GM12878 (cell line): ENCODE data around the gene CDK13. TPM values are rescaled to one million over a fixed set of nuclear protein-coding genes. Genes with fewer than 3 reads are reported as not detected.
"Not testable (repeated sequence)": the region's sequence is repeated elsewhere in the genome, so short reads cannot be mapped to it uniquely, and the experiment has no call there.

Experiments
- ATAC-seq: fragments of 200-7000 bp; cut with Tn5 transposase; 3 replicates; pipeline ENCODE4 v1.9.1; 2020; ENCODE audit warnings: mild to moderate bottlenecking, moderate library complexity
- BruUV-seq: library from RNA; stranded (reverse); fragments of 400-500 nt; replicated peaks from 2 replicates; lab custom pipeline; 2021; lab: Mats Ljungman, UMichigan
- CTCF ChIA-PET: fragments of 300-600 bp; sonication (Branson Sonifier 250); formaldehyde crosslinking; extraction: SDS; loops from one replicate; lab custom pipeline; 2021; ENCODE audit warnings: inconsistent platforms; lab: Yijun Ruan, JAX
- POLR2A ChIA-PET: fragments of 350-600 bp; formaldehyde crosslinking; extraction: SDS; loops from one replicate; lab custom pipeline; 2021; ENCODE audit warnings: inconsistent platforms; lab: Charles Lee
- RAD21 ChIA-PET: fragments of 300-600 bp; sonication (Branson Sonifier 250); formaldehyde crosslinking; loops from one replicate; lab custom pipeline; 2023; ENCODE audit warnings: antibody characterized with exemption; ENCODE audit not compliant: unreplicated experiment; lab: Charles Lee
- SMC1A ChIA-PET: fragments of 300-600 bp; sonication (Branson Sonifier 250); formaldehyde crosslinking; loops from one replicate; lab custom pipeline; 2023; ENCODE audit not compliant: unreplicated experiment, uncharacterized antibody; lab: Charles Lee
- DNase-seq: peaks from one replicate; pipeline ENCODE4 v3.0.0-alpha.2; 2011; ENCODE audit warnings: low read depth, low spot score
- FAIRE-seq: peaks from 3 replicates; lab custom pipeline; 2011; peaks lifted over from hg19 to GRCh38; lab: Jason Lieb, UNC
- H2AFZ ChIP-seq: 2 replicates; pipeline ENCODE4 v1.6.0; 2011; ENCODE audit warnings: low read depth, low read length, control low read depth; ENCODE audit not compliant: control insufficient read depth
- H3K27ac ChIP-seq: 2 replicates; pipeline ENCODE4 v1.5.1; 2011; ENCODE audit warnings: control low read depth; ENCODE audit not compliant: control insufficient read depth, insufficient read depth
- H3K27me3 ChIP-seq, 2 experiments: replicated peaks in 1 of 2; 2 replicates each; pipeline versions ENCODE4 v1.6.0 to v1.6.1; 2011; ENCODE audit warnings: low read length in 1 of 2; ENCODE audit not compliant: control insufficient read depth in 2 of 2, insufficient read depth in 2 of 2
- H3K36me3 ChIP-seq, 2 experiments: 2 replicates each; pipeline ENCODE4 v1.5.1; 2011; ENCODE audit warnings: low read length in 1 of 2; ENCODE audit not compliant: control insufficient read depth in 2 of 2, insufficient read depth in 2 of 2
- H3K4me1 ChIP-seq: 2 replicates; pipeline ENCODE4 v1.6.1; 2011; ENCODE audit warnings: mild to moderate bottlenecking, low read length, moderate library complexity, mixed read lengths; ENCODE audit not compliant: control insufficient read depth, insufficient read depth
- H3K4me2 ChIP-seq: 2 replicates; pipeline ENCODE4 v1.6.0; 2011; ENCODE audit warnings: control low read depth; ENCODE audit not compliant: control insufficient read depth, insufficient read depth
- H3K4me3 ChIP-seq: fragments of 200-600 bp; sonication (generic); 2 replicates; pipeline ENCODE4 v1.5.1; 2016
- H3K79me2 ChIP-seq: 2 replicates; pipeline ENCODE4 v1.6.0; 2011; ENCODE audit warnings: low read length; ENCODE audit not compliant: control insufficient read depth, insufficient read depth
- H3K9ac ChIP-seq: 2 replicates; pipeline ENCODE4 v1.8.0; 2011; ENCODE audit warnings: low read length, control low read depth, mixed read lengths; ENCODE audit not compliant: control insufficient read depth, insufficient read depth
- H3K9me3 ChIP-seq: replicated peaks from 3 replicates; pipeline ENCODE4 v1.5.1; 2011; ENCODE audit warnings: mild to moderate bottlenecking, low read length; ENCODE audit not compliant: control insufficient read depth, insufficient read depth
- H4K20me1 ChIP-seq: 2 replicates; pipeline ENCODE4 v1.6.0; 2011; ENCODE audit not compliant: control insufficient read depth, insufficient read depth
- CREB1 ChIP-seq: IDR thresholded peaks from 2 replicates; pipeline ENCODE4 v1.6.1; 2012; ENCODE audit warnings: low read depth, mild to moderate bottlenecking, inconsistent platforms
- CREM ChIP-seq: IDR thresholded peaks from 2 replicates; pipeline ENCODE4 v1.6.1; 2014; ENCODE audit warnings: antibody characterized with exemption, low read depth
- E2F8 ChIP-seq: fragments of 450-650 bp; IDR thresholded peaks from 2 replicates; pipeline ENCODE4 v1.6.1; 2018; ENCODE audit warnings: mild to moderate bottlenecking, low read depth, moderate library complexity; ENCODE audit not compliant: partially characterized antibody
- EGR1 ChIP-seq, 2 experiments: IDR thresholded peaks; 1 replicate in 1 of 2; 2 replicates in 1 of 2; pipeline ENCODE4 v1.6.1; 2011 to 2012; ENCODE audit warnings: low read depth in 2 of 2, low read length in 2 of 2, borderline replicate concordance in 1 of 2, mild to moderate bottlenecking in 1 of 2, moderate library complexity in 1 of 2
- ESRRA ChIP-seq: IDR thresholded peaks from 2 replicates; pipeline ENCODE4 v1.6.1; 2012; ENCODE audit warnings: mild to moderate bottlenecking, low read length, improper control_type of control experiment
- FOS ChIP-seq: IDR thresholded peaks from 3 replicates; pipeline ENCODE4 v1.6.1; 2011; ENCODE audit warnings: borderline replicate concordance; ENCODE audit not compliant: insufficient read length; ENCODE audit errors: extremely low read depth
- HDAC6 ChIP-seq: fragments of 200-600 bp; sonication (generic); IDR thresholded peaks from one replicate; pipeline ENCODE4 v1.8.0; 2017; ENCODE audit warnings: antibody characterized with exemption; ENCODE audit not compliant: unreplicated experiment
- JUNB ChIP-seq: IDR thresholded peaks from 2 replicates; pipeline ENCODE4 v1.6.1; 2016; ENCODE audit warnings: antibody characterized with exemption, mild to moderate bottlenecking
- KAT2A ChIP-seq: conservative IDR thresholded peaks from 2 replicates; pipeline ENCODE4 v1.6.1; 2011; ENCODE audit warnings: low read depth, low read length; ENCODE audit not compliant: control insufficient read depth
- MAX ChIP-seq: IDR thresholded peaks from 2 replicates; pipeline ENCODE4 v1.6.1; 2012; ENCODE audit warnings: low read depth, low read length, improper control_type of control experiment
- MEF2B ChIP-seq: fragments of 450-650 bp; IDR thresholded peaks from 2 replicates; pipeline ENCODE4 v1.6.1; 2018; ENCODE audit warnings: mild to moderate bottlenecking, moderate library complexity; ENCODE audit not compliant: partially characterized antibody, poor library complexity, severe bottlenecking
- MYB ChIP-seq: fragments of 150-350 bp; IDR thresholded peaks from 2 replicates; pipeline ENCODE4 v1.6.1; 2014; ENCODE audit warnings: mild to moderate bottlenecking, low read depth, low read length, borderline replicate concordance
- PAX8 ChIP-seq: fragments of 450-650 bp; IDR thresholded peaks from 2 replicates; pipeline ENCODE4 v1.6.1; 2017; ENCODE audit warnings: mild to moderate bottlenecking, moderate library complexity
- RCOR1 ChIP-seq: conservative IDR thresholded peaks from 2 replicates; pipeline ENCODE4 v1.6.1; 2012; ENCODE audit warnings: low read depth, low read length, improper control_type of control experiment
- SIN3A ChIP-seq: IDR thresholded peaks from 2 replicates; pipeline ENCODE4 v1.6.1; 2012; ENCODE audit warnings: low read depth, low read length, improper control_type of control experiment
- SP1 ChIP-seq: IDR thresholded peaks from one replicate; pipeline ENCODE4 v1.6.1; 2011; ENCODE audit warnings: low read depth, low read length
- WGBS: methylation state at CpG from one replicate; pipeline ENCODE4 v1.1.6; 2016; ENCODE audit warnings: low lambda C conversion rate; ENCODE audit not compliant: insufficient replicate concordance, insufficient coverage; ENCODE audit errors: missing lambda C conversion rate; 5-methylcytosine and 5-hydroxymethylcytosine counted together
- in situ Hi-C: fragments of 300-500 bp; cut with MboI; formaldehyde crosslinking; loops from 9 replicates; pipeline ENCODE4 v1.14.3; 2018; ENCODE audit warnings: mixed read lengths
- intact Hi-C: fragments of 100-400 bp; cut with micrococcal nuclease; formaldehyde crosslinking; loops from one replicate; pipeline ENCODE4 v1.14.2; 2022; ENCODE audit not compliant: unreplicated experiment
- polyA plus RNA-seq, 11 experiments: library from polyadenylated mRNA; depleted of rRNA in 4 of 11; unstranded in 6 of 11; stranded (reverse) in 5 of 11; fragments of >200 nt; fragmentation: Nextera tagmentation in 4 of 11; fragmentation: Illumina TruSeq in 1 of 11; extraction: Ambion mirVana in 4 of 11; extraction: Trizol in 1 of 11; gene quantifications; 1 replicate in 1 of 11; 2 replicates in 10 of 11; pipeline versions ENCODE4 v1.2.1 to v1.2.3, GENCODE V29; 2011 to 2016; ENCODE audit warnings: inconsistent platforms in 2 of 11, missing spikeins in 2 of 11, low read depth in 1 of 11
- total RNA-seq, 4 experiments: library from RNA; depleted of rRNA in 3 of 4; stranded (reverse); fragments of >200 nt in 3 of 4; fragmentation: Illumina TruSeq in 1 of 4; extraction: Trizol in 1 of 4; gene quantifications; 2 replicates each; pipeline versions ENCODE4 v1.2.1 to v1.2.3, GENCODE V29; 2013 to 2021

The CDK13 gene
- total and polyA plus RNA-seq, 10 of the 15 experiments (the other 5 are each of a cell fraction or from before 2014, with no cell fraction given), result 10.8 to 44.4 (median 28.0) TPM

- H4K20me1 ChIP-seq, RAD21 ChIA-PET, FAIRE-seq, H3K9me3 ChIP-seq, in situ Hi-C loops, H3K36me3 ChIP-seq, POLR2A ChIA-PET, intact Hi-C loops, CTCF ChIA-PET, SMC1A ChIA-PET, H3K4me1 ChIP-seq, H3K27ac ChIP-seq, H3K79me2 ChIP-seq, H2AFZ ChIP-seq, H3K4me3 ChIP-seq, DNase-seq, H3K9ac ChIP-seq, ATAC-seq, H3K27me3 ChIP-seq, BruUV-seq, H3K4me2 ChIP-seq: not testable (repeated sequence)
- 84% methylated on average over 6 of the region's 7 CpGs for WGBS
These were observed 168.1 kb downstream of the CDK13 start for GRCh38 chr7:40118201-40118600.

GRCh38 chr7:40120020-40120419 lies 170.0 kb downstream of the CDK13 start:
- no peak for FAIRE-seq
- no peaks in the 10 kb centered on the region for H3K9me3 ChIP-seq
- BruUV-seq, result no TSS peak
- intact Hi-C loops (no loop called here), in situ Hi-C loops (no loop called here)
- no peak overlapping the region for H3K27ac ChIP-seq
- 97% methylated on average over 4 of the region's 5 CpGs for WGBS
- no peak overlapping the region for H3K9ac ChIP-seq
- no peak for ATAC-seq
- H3K4me2 ChIP-seq, result no peak overlapping the region
- no peak for DNase-seq
- RAD21 ChIA-PET, result no interaction called here
- no peaks in the 10 kb centered on the region for H3K4me1 ChIP-seq
- no peak overlapping the region for H2AFZ ChIP-seq
- H3K36me3 ChIP-seq, result no peaks in the 10 kb centered on the region
- no peak overlapping the region for H3K4me3 ChIP-seq
- POLR2A ChIA-PET, result no interaction called here
- H3K79me2 ChIP-seq, result no peaks in the 10 kb centered on the region
- SMC1A ChIA-PET, result no interaction called here
- no peaks in the 10 kb centered on the region for H3K27me3 ChIP-seq
- CTCF ChIA-PET, result no interaction called here
- H4K20me1 ChIP-seq, result no peaks in the 10 kb centered on the region
- TF ChIP-seq MEF2B, result no peak
- TF ChIP-seq HDAC6, result no peak
- no peak for TF ChIP-seq CREB1
- TF ChIP-seq SIN3A, result no peak
- no peak for TF ChIP-seq MYB
- TF ChIP-seq CREM, result no peak
- TF ChIP-seq E2F8, result no peak
- no peak for TF ChIP-seq RCOR1
- no peak for TF ChIP-seq EGR1 (IDR thresholded peaks at IDR 0.05; ENCODE audit: borderline replicate concordance in 1 of 2, low read depth in 2 of 2, low read length in 2 of 2)
- TF ChIP-seq SP1, result no peak
- TF ChIP-seq FOS, result no peak
- no peak for TF ChIP-seq ESRRA
- TF ChIP-seq JUNB, result no peak
- no peak for TF ChIP-seq PAX8
- TF ChIP-seq MAX, result no peak
- no peak for TF ChIP-seq KAT2A
- TF ChIP-seq, all 136 proteins: peak for 0
